PC-3 (cell line): Measurements from ENCODE around the gene CD2. TPM values are rescaled to one million over a fixed set of nuclear protein-coding genes. Genes with fewer than 3 reads are reported as not detected.

Source experiments
- ATAC-seq: fragments of 200-7000 bp; cut with Tn5 transposase; 2 replicates; pipeline ENCODE4 v1.9.1; 2020; ENCODE audit warnings: mild to moderate bottlenecking, moderate library complexity
- BruUV-seq: library from RNA; stranded (reverse); fragments of 400-500 nt; replicated peaks from 2 replicates; lab custom pipeline; 2021; lab: Mats Ljungman, UMichigan
- CTCF ChIA-PET: fragments of 300-600 bp; sonication (Branson Sonifier 250); formaldehyde crosslinking; loops from one replicate; lab custom pipeline; 2022; ENCODE audit warnings: antibody characterized with exemption; lab: Charles Lee
- POLR2A ChIA-PET: fragments of 300-600 bp; sonication (Branson Sonifier 250); formaldehyde crosslinking; loops from one replicate; lab custom pipeline; 2022; ENCODE audit warnings: antibody characterized with exemption; ENCODE audit not compliant: unreplicated experiment; lab: Charles Lee
- DNase-seq: peaks from one replicate; pipeline ENCODE4 v3.0.0-alpha.2; 2015
- H2AFZ ChIP-seq: fragments of 300-600 bp; sonication (generic); 2 replicates; pipeline ENCODE4 v1.6.0; 2016; ENCODE audit warnings: antibody characterized with exemption, low read length
- H3F3A ChIP-seq: fragments of 300-600 bp; sonication (generic); one replicate; pipeline ENCODE4 v1.6.0; 2017; ENCODE audit warnings: antibody characterized with exemption, low read length, control low read depth, mild to moderate bottlenecking; ENCODE audit not compliant: unreplicated experiment
- H3K27ac ChIP-seq: fragments of 300-600 bp; sonication (generic); 2 replicates; pipeline ENCODE4 v1.5.1; 2016; ENCODE audit warnings: mild to moderate bottlenecking, low read length
- H3K27me3 ChIP-seq: fragments of 300-600 bp; sonication (generic); 2 replicates; pipeline ENCODE4 v1.6.1; 2016; ENCODE audit warnings: low read length, mixed read lengths
- H3K36me3 ChIP-seq: fragments of 300-600 bp; sonication (generic); 2 replicates; pipeline ENCODE4 v1.6.1; 2016; ENCODE audit warnings: low read depth, mixed run types, low read length, mixed read lengths
- H3K4me1 ChIP-seq: fragments of 300-600 bp; sonication (generic); 2 replicates; pipeline ENCODE4 v1.5.1; 2016; ENCODE audit warnings: low read length; ENCODE audit not compliant: insufficient read depth
- H3K4me2 ChIP-seq: fragments of 300-600 bp; sonication (generic); 2 replicates; pipeline ENCODE4 v1.6.0; 2016; ENCODE audit warnings: low read length
- H3K4me3 ChIP-seq: fragments of 300-600 bp; sonication (generic); 2 replicates; pipeline ENCODE4 v1.5.1; 2016; ENCODE audit warnings: mild to moderate bottlenecking, low read length, mixed read lengths
- H3K79me2 ChIP-seq: fragments of 300-600 bp; sonication (generic); 2 replicates; pipeline ENCODE4 v1.6.1; 2017; ENCODE audit warnings: low read length, mixed read lengths
- H3K9ac ChIP-seq: fragments of 300-600 bp; sonication (generic); 2 replicates; pipeline ENCODE4 v1.6.0; 2016; ENCODE audit warnings: mild to moderate bottlenecking, low read length
- H3K9me2 ChIP-seq: fragments of 300-600 bp; sonication (generic); replicated peaks from 2 replicates; pipeline ENCODE4 v1.6.1; 2016; ENCODE audit warnings: mixed run types, low read length, mixed read lengths
- H3K9me3 ChIP-seq: fragments of 300-600 bp; sonication (generic); 2 replicates; pipeline ENCODE4 v1.6.1; 2016; ENCODE audit warnings: low read length, mixed read lengths
- H4K20me1 ChIP-seq: fragments of 300-600 bp; sonication (generic); 2 replicates; pipeline ENCODE4 v1.6.1; 2016; ENCODE audit warnings: low read length, mixed read lengths
- EZH2 ChIP-seq: fragments of 300-600 bp; sonication (generic); IDR thresholded peaks from one replicate; pipeline ENCODE4 v1.6.1; 2017; ENCODE audit warnings: antibody characterized with exemption, mild to moderate bottlenecking, low read length; ENCODE audit not compliant: unreplicated experiment
- EZH2phosphoT487 ChIP-seq: fragments of 300-600 bp; sonication (generic); IDR thresholded peaks from 2 replicates; pipeline ENCODE4 v1.6.1; 2018; ENCODE audit warnings: mild to moderate bottlenecking, antibody characterized with exemption, low read length, borderline replicate concordance
- intact Hi-C: fragments of 100-400 bp; cut with micrococcal nuclease; formaldehyde crosslinking; loops from 2 replicates; pipeline ENCODE4 v1.9.0; 2023
- total RNA-seq: library from RNA; depleted of rRNA; stranded (reverse); fragments of >200 nt; gene quantifications from 2 replicates; pipeline ENCODE4 v1.2.3, GENCODE V29; 2014
- TF ChIP-seq, protein P1 (sequence below): fragments of 300-600 bp; sonication (generic); conservative IDR thresholded peaks from 2 replicates; pipeline ENCODE4 v1.5.1; 2017; ENCODE audit warnings: antibody characterized with exemption, low read depth, mild to moderate bottlenecking, low read length

The CD2 gene
- total RNA-seq, 1 experiment from 2014 or later, result not detected

GRCh38 chr1:116722016-116722838 lies 32.0 kb upstream of the CD2 start:
- CTCF ChIA-PET, result no interaction called here
- Histone ChIP-seq H3K9me3 (no peaks in the 10 kb centered on the region), H2AFZ (no peak overlapping the region), H3K4me3 (no peak overlapping the region), H4K20me1 (no peaks in the 10 kb centered on the region), H3K9me2 (0 out of 2 replicates have a peak, but pooled peaks cover 3% of the 10 kb centered on the region), H3K79me2 (no peaks in the 10 kb centered on the region), H3K4me2 (no peak overlapping the region), H3F3A (no peaks in the 10 kb centered on the region), H3K27me3 (no peaks in the 10 kb centered on the region), H3K27ac (no peak overlapping the region), H3K36me3 (no peaks in the 10 kb centered on the region), H3K9ac (no peak overlapping the region), H3K4me1 (no peaks in the 10 kb centered on the region)
- no peak for ATAC-seq
- POLR2A ChIA-PET, result no interaction called here
- no TSS peak for BruUV-seq
- intact Hi-C loops, result loop anchor here (5.0 kb wide), 1 partner anchor 95 kb away; no protein-coding TSS in a partner anchor
- no peak for TF ChIP-seq EZH2
- TF ChIP-seq, protein P1, sequence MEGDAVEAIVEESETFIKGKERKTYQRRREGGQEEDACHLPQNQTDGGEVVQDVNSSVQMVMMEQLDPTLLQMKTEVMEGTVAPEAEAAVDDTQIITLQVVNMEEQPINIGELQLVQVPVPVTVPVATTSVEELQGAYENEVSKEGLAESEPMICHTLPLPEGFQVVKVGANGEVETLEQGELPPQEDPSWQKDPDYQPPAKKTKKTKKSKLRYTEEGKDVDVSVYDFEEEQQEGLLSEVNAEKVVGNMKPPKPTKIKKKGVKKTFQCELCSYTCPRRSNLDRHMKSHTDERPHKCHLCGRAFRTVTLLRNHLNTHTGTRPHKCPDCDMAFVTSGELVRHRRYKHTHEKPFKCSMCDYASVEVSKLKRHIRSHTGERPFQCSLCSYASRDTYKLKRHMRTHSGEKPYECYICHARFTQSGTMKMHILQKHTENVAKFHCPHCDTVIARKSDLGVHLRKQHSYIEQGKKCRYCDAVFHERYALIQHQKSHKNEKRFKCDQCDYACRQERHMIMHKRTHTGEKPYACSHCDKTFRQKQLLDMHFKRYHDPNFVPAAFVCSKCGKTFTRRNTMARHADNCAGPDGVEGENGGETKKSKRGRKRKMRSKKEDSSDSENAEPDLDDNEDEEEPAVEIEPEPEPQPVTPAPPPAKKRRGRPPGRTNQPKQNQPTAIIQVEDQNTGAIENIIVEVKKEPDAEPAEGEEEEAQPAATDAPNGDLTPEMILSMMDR, result no peak
- TF ChIP-seq EZH2phosphoT487, result no peak
- DNase-seq, result peak; percentile 25

- Histone ChIP-seq H3K27ac (no peak overlapping the region), H3K27me3 (no peaks in the 10 kb centered on the region), H4K20me1 (no peaks in the 10 kb centered on the region), H3F3A (no peaks in the 10 kb centered on the region), H3K4me3 (no peak overlapping the region), H3K4me2 (no peak overlapping the region), H3K9ac (no peak overlapping the region), H3K79me2 (no peaks in the 10 kb centered on the region), H3K36me3 (no peaks in the 10 kb centered on the region), H3K9me3 (no peaks in the 10 kb centered on the region), H2AFZ (no peak overlapping the region), H3K9me2 (no peaks in the 10 kb centered on the region), H3K4me1 (no peaks in the 10 kb centered on the region)
- TF ChIP-seq, protein P1, result peak; percentile 89
- no peak for TF ChIP-seq EZH2
- no peak for TF ChIP-seq EZH2phosphoT487
- BruUV-seq, result no TSS peak
- DNase-seq (peak; percentile 76), ATAC-seq (peak; percentile 29; the same call in 1 of the 2 replicates)
- ChIA-PET POLR2A (no interaction called here), CTCF (interaction anchor here (0.7 kb wide), 2 partner anchors 40 to 335 kb away, joined by 3 to 4 read pairs; partner anchors contain the start of gene TTF2)
- intact Hi-C loops, result loop anchor here (1.0 to 5.0 kb wide), 2 partner anchors 92 to 330 kb away; no protein-coding TSS in a partner anchor
These were observed 29.4 kb upstream of the CD2 start for GRCh38 chr1:116724765-116725375.
